ENCODE measurements around the gene ZNHIT3. TPM values are rescaled to one million over a fixed set of nuclear protein-coding genes. Genes with fewer than 3 reads are reported as not detected.
A peak's percentile ranks its signal among the peaks of the same experiment; 100 is the strongest.

ZNHIT3 gene
- total and polyA plus RNA-seq, 2 of the 13 experiments (the other 11 are each of a cell fraction or from before 2014, with no cell fraction given) = 66.6 to 77.4 TPM

GRCh38 chr17:36534840-36535668 is 48.6 kb downstream of the ZNHIT3 start, which contains the start of the genes MYO19 and PIGW (continued):
- TF ChIP-seq E2F2 (CRISPR knock-in tag; IDR thresholded peaks at IDR 0.05; ENCODE audit: borderline replicate concordance) (no peak), ZNF883 (CRISPR knock-in tag; IDR thresholded peaks at IDR 0.05; ENCODE audit: not compliant biosample characterization) (peak; percentile 34), NFIB (CRISPR knock-in tag; IDR thresholded peaks at IDR 0.05; ENCODE audit: borderline replicate concordance) (no peak), MTF1 (CRISPR knock-in tag; IDR thresholded peaks at IDR 0.05) (peak; percentile 68; the same call in 1 of the 2 replicates), MTA3 (CRISPR knock-in tag; IDR thresholded peaks at IDR 0.05) (no peak), RAD21 (CRISPR knock-in tag; IDR thresholded peaks at IDR 0.05) (peak; percentile 20; the same call in 1 of the 2 replicates), ARNTL (CRISPR knock-in tag; IDR thresholded peaks at IDR 0.05) (peak; percentile 97), MAX (IDR thresholded peaks at IDR 0.05) (peak; percentile 97), ZNF574 (CRISPR knock-in tag; IDR thresholded peaks at IDR 0.05) (peak; percentile 80), ZNF30 (CRISPR knock-in tag; IDR thresholded peaks at IDR 0.05) (peak; percentile 63; the same call in 1 of the 2 replicates), SP2 (CRISPR knock-in tag; IDR thresholded peaks at IDR 0.05) (peak; percentile 68), CREM (IDR thresholded peaks at IDR 0.05) (peak; percentile 39; the same call in 1 of the 2 replicates), CREM (CRISPR knock-in tag; IDR thresholded peaks at IDR 0.05) (no peak), POLR2A (IDR thresholded peaks at IDR 0.05; ENCODE audit: insufficient read depth in 1 of 2, low read depth in 2 of 2, low read length in 2 of 2) (peak; percentile 82 to 93), ZNF644 (CRISPR knock-in tag; IDR thresholded peaks at IDR 0.05; ENCODE audit: low read depth) (no peak), KLF15 (CRISPR knock-in tag; IDR thresholded peaks at IDR 0.05; ENCODE audit: borderline replicate concordance) (0 out of 2 replicates have a peak, but pooled peaks have one; percentile 31), ISL2 (CRISPR knock-in tag; IDR thresholded peaks at IDR 0.05) (peak; percentile 61), ZNF747 (CRISPR knock-in tag; IDR thresholded peaks at IDR 0.05; ENCODE audit: borderline replicate concordance) (peak; percentile 37; the same call in 1 of the 2 replicates), ZNF609 (CRISPR knock-in tag; IDR thresholded peaks at IDR 0.05; ENCODE audit: borderline replicate concordance) (0 out of 2 replicates have a peak, but pooled peaks have one; percentile 32), PITX1 (CRISPR knock-in tag; IDR thresholded peaks at IDR 0.05) (0 out of 2 replicates have a peak, but pooled peaks have one; percentile 12)
